NCI-H2029 (cell line): ENCODE measurements around the gene PPP1R18.
A peak's percentile ranks its signal among the peaks of the same experiment; 100 is the strongest.

Experiments
- DNase-seq: peaks from one replicate; lab custom pipeline; 2025; lab: John Stamatoyannopoulos, UW

The PPP1R18 gene

GRCh38 chr6:30689022-30689865 lies 2.8 kb upstream of the PPP1R18 start:
- DNase-seq: no peak

- DNase-seq: no peak
These were observed 2.1 kb upstream of the PPP1R18 start for GRCh38 chr6:30688569-30688968.

- DNase-seq: no peak
These were observed 1.4 kb upstream of the PPP1R18 start for GRCh38 chr6:30687659-30688431.

- DNase-seq: peak; percentile 74
These were observed 638 bp upstream of the PPP1R18 start for GRCh38 chr6:30686908-30687658.

GRCh38 chr6:30685157-30686008 lies 1.1 kb downstream of the PPP1R18 start:
- no peak for DNase-seq

- no peak for DNase-seq
These were observed 1.9 kb downstream of the PPP1R18 start for GRCh38 chr6:30684386-30685156.

GRCh38 chr6:30683980-30684338 lies 2.5 kb downstream of the PPP1R18 start:
- no peak for DNase-seq

GRCh38 chr6:30683183-30683979 lies 3.1 kb downstream of the PPP1R18 start:
- no peak for DNase-seq

- DNase-seq: no peak
These were observed 4.0 kb downstream of the PPP1R18 start for GRCh38 chr6:30682143-30683117.

GRCh38 chr6:30681766-30682142 lies 4.7 kb downstream of the PPP1R18 start:
- no peak for DNase-seq

GRCh38 chr6:30679765-30680535 lies 6.5 kb downstream of the PPP1R18 start:
- no peak for DNase-seq

GRCh38 chr6:30678964-30679726 lies 7.3 kb downstream of the PPP1R18 start:
- DNase-seq: peak; percentile 63

GRCh38 chr6:30676660-30677285 lies 9.7 kb downstream of the PPP1R18 start:
- DNase-seq: no peak

- peak; percentile 76 for DNase-seq
These were observed 13.8 kb downstream of the PPP1R18 start, which contains the start of gene DHX16 for GRCh38 chr6:30672445-30673253. Gene DHX16, minus strand, starts transcription at chr6:30673006. Its CDS starts 165 bp downstream, at chr6:30672841.

- no peak for DNase-seq
These were observed 15.5 kb downstream of the PPP1R18 start for GRCh38 chr6:30670760-30671527.
